Cardiac fibroblast (primary cell): ENCODE measurements around the gene GSE1.

Experiments used
- DNase-seq, 2 donors: peaks; one replicate each; pipeline versions ENCODE4 v3.0.0 to v3.0.0-alpha.2; 2010; ENCODE audit warnings: low read depth in 2 of 2
- H3K4me3 ChIP-seq, 2 donors: replicated peaks in 1 of 2; 1 replicate in 1 of 2; 2 replicates in 1 of 2; pipeline ENCODE4 v1.5.1; 2011; ENCODE audit warnings: low read depth in 2 of 2, low read length in 2 of 2, mild to moderate bottlenecking in 2 of 2, moderate library complexity in 1 of 2
- CTCF ChIP-seq: IDR thresholded peaks from one replicate; pipeline ENCODE4 v1.5.1; 2011; ENCODE audit warnings: low read depth, mild to moderate bottlenecking, low read length, inconsistent platforms

GSE1 gene

GRCh38 chr16:85633888-85634287 lies 20.8 kb downstream of the GSE1 start:
- H3K4me3 ChIP-seq, result no peak overlapping the region
- DNase-seq, result no peak
- TF ChIP-seq CTCF, result no peak

- H3K4me3 ChIP-seq, result no peak overlapping the region
- TF ChIP-seq CTCF, result no peak
- no peak for DNase-seq
Observed at GRCh38 chr16:85634747-85635544, 21.8 kb downstream of the GSE1 start.

- TF ChIP-seq CTCF, result no peak
- no peak for DNase-seq
- H3K4me3 ChIP-seq, result no peak overlapping the region
Observed at GRCh38 chr16:85635545-85636140, 22.5 kb downstream of the GSE1 start.

- no peak for TF ChIP-seq CTCF
- DNase-seq, result no peak
- H3K4me3 ChIP-seq, result no peak overlapping the region
Observed at GRCh38 chr16:85636234-85636812, 23.2 kb downstream of the GSE1 start.

GRCh38 chr16:85637061-85637807 lies 24.1 kb downstream of the GSE1 start:
- DNase-seq, result no peak
- no peak for TF ChIP-seq CTCF
- no peak overlapping the region for H3K4me3 ChIP-seq

GRCh38 chr16:85637808-85638647 lies 24.9 kb downstream of the GSE1 start:
- TF ChIP-seq CTCF, result no peak
- H3K4me3 ChIP-seq, result no peak overlapping the region
- DNase-seq, result no peak
